H1 (cell line): ENCODE measurements around the gene BMPR1A. TPM values are rescaled to one million over a fixed set of nuclear protein-coding genes. Genes with fewer than 3 reads are reported as not detected.

ENCODE experiments used
- CTCF ChIA-PET: fragments of 300-600 bp; sonication (Branson Sonifier 250); formaldehyde crosslinking; loops from one replicate; lab custom pipeline; 2021; ENCODE audit not compliant: partially characterized antibody; lab: Charles Lee
- POLR2A ChIA-PET: fragments of 300-600 bp; sonication (Branson Sonifier 250); formaldehyde crosslinking; loops from one replicate; lab custom pipeline; 2021; ENCODE audit warnings: inconsistent platforms; ENCODE audit not compliant: partially characterized antibody; lab: Charles Lee
- DNase-seq, 2 experiments: peaks; one replicate each; pipeline versions ENCODE4 v3.0.0 to v3.0.0-alpha.2; 2010 to 2022; ENCODE audit warnings: low spot score in 2 of 2, low read depth in 1 of 2, mixed read lengths in 1 of 2
- FAIRE-seq: peaks from 2 replicates; lab custom pipeline; 2011; peaks lifted over from hg19 to GRCh38; lab: Jason Lieb, UNC
- H2AFZ ChIP-seq: 2 replicates; pipeline ENCODE4 v1.8.1; 2012; ENCODE audit warnings: low read length, inconsistent platforms
- H2AK5ac ChIP-seq: 2 replicates; pipeline ENCODE4 v1.6.1; 2013; ENCODE audit warnings: low read depth, low read length
- H2BK120ac ChIP-seq: replicated peaks from 2 replicates; pipeline ENCODE3; 2013; ENCODE audit warnings: low read depth, low read length, inconsistent platforms
- H2BK12ac ChIP-seq: 2 replicates; pipeline ENCODE4 v1.6.1; 2013; ENCODE audit warnings: low read depth, low read length
- H2BK15ac ChIP-seq: 2 replicates; pipeline ENCODE4 v1.6.1; 2013; ENCODE audit warnings: low read length
- H2BK20ac ChIP-seq: 2 replicates; pipeline ENCODE4 v1.6.1; 2013; ENCODE audit warnings: low read length
- H2BK5ac ChIP-seq: 2 replicates; pipeline ENCODE4 v1.6.1; 2013; ENCODE audit warnings: low read depth, low read length
- H3K14ac ChIP-seq: 2 replicates; pipeline ENCODE4 v1.6.1; 2013; ENCODE audit warnings: inconsistent platforms; ENCODE audit not compliant: insufficient read length
- H3K18ac ChIP-seq: 2 replicates; pipeline ENCODE4 v1.6.1; 2013; ENCODE audit warnings: low read length; ENCODE audit errors: extremely low read depth
- H3K23ac ChIP-seq: 2 replicates; pipeline ENCODE4 v1.6.1; 2013; ENCODE audit warnings: inconsistent platforms; ENCODE audit not compliant: insufficient read length
- H3K23me2 ChIP-seq: 2 replicates; pipeline ENCODE4 v1.6.1; 2013; ENCODE audit warnings: low read depth, low read length
- H3K27ac ChIP-seq: 2 replicates; pipeline ENCODE4 v1.6.1; 2011; ENCODE audit warnings: low read depth, low read length, inconsistent platforms
- H3K27me3 ChIP-seq, 4 experiments: replicated peaks in 1 of 4; 1 replicate in 1 of 4; 2 replicates in 3 of 4; pipeline versions ENCODE4 v1.6.1 to v1.8.1; 2011 to 2013; ENCODE audit warnings: low read length in 3 of 4, mild to moderate bottlenecking in 3 of 4, inconsistent platforms in 2 of 4, mixed read lengths in 2 of 4, moderate library complexity in 1 of 4; ENCODE audit not compliant: control insufficient read depth in 3 of 4, insufficient read depth in 3 of 4; ENCODE audit errors: extremely low read depth in 1 of 4
- H3K36me3 ChIP-seq, 4 experiments: 2 replicates each; pipeline versions ENCODE4 v1.6.1 to v1.8.1; 2011 to 2013; ENCODE audit warnings: mild to moderate bottlenecking in 4 of 4, low read length in 3 of 4, moderate library complexity in 2 of 4, control low read depth in 1 of 4, inconsistent platforms in 1 of 4; ENCODE audit not compliant: insufficient read depth in 4 of 4, control insufficient read depth in 2 of 4
- H3K4ac ChIP-seq: replicated peaks from 2 replicates; pipeline ENCODE3; 2013; ENCODE audit warnings: low read length, low read depth, mixed read lengths, inconsistent platforms; ENCODE audit not compliant: insufficient read length
- H3K4me1 ChIP-seq, 4 experiments: replicated peaks in 1 of 4; 1 replicate in 1 of 4; 2 replicates in 3 of 4; pipeline versions ENCODE4 v1.6.1 to v1.8.1; 2011 to 2013; ENCODE audit warnings: low read length in 3 of 4, inconsistent platforms in 2 of 4, mixed read lengths in 1 of 4; ENCODE audit not compliant: insufficient read depth in 4 of 4, control insufficient read depth in 3 of 4
- H3K4me2 ChIP-seq, 2 experiments: 2 replicates each; pipeline versions ENCODE4 v1.6.1 to v1.8.1; 2011 to 2013; ENCODE audit warnings: low read depth in 2 of 2, low read length in 2 of 2, control low read depth in 1 of 2, inconsistent platforms in 1 of 2, mild to moderate bottlenecking in 1 of 2; ENCODE audit not compliant: insufficient read depth in 1 of 2
- H3K4me3 ChIP-seq, 4 experiments: fragments of 200-600, 300-600 bp in 1 of 4; sonication (generic), shearing (Covaris generic), sonication (Bioruptor Twin) in 1 of 4; 2 replicates each; pipeline versions ENCODE4 v1.5.1 to v1.8.1; 2011 to 2016; ENCODE audit warnings: low read length in 4 of 4, low read depth in 3 of 4, control low read depth in 2 of 4, inconsistent platforms in 2 of 4, mild to moderate bottlenecking in 2 of 4, mixed read lengths in 1 of 4, moderate library complexity in 1 of 4; ENCODE audit not compliant: insufficient read depth in 2 of 4; ENCODE audit errors: extremely low read depth in 1 of 4
- H3K56ac ChIP-seq: replicated peaks from 2 replicates; pipeline ENCODE3; 2013; ENCODE audit warnings: low read depth, mild to moderate bottlenecking, mixed read lengths, low read length, inconsistent platforms; ENCODE audit not compliant: insufficient read length
- H3K79me1 ChIP-seq: 2 replicates; pipeline ENCODE4 v1.6.1; 2013; ENCODE audit warnings: low read depth, low read length, control low read depth
- H3K79me2 ChIP-seq, 2 experiments: 2 replicates each; pipeline versions ENCODE4 v1.6.1 to v1.8.1; 2012 to 2013; ENCODE audit warnings: low read length in 2 of 2, mild to moderate bottlenecking in 2 of 2, inconsistent platforms in 1 of 2; ENCODE audit not compliant: insufficient read depth in 2 of 2, control insufficient read depth in 1 of 2
- H3K9ac ChIP-seq, 4 experiments: replicated peaks in 1 of 4; 1 replicate in 1 of 4; 2 replicates in 3 of 4; pipeline versions ENCODE4 v1.6.1 to v1.8.1; 2011 to 2013; ENCODE audit warnings: low read depth in 3 of 4, low read length in 3 of 4, control low read depth in 2 of 4, mild to moderate bottlenecking in 2 of 4, moderate library complexity in 2 of 4, inconsistent platforms in 1 of 4; ENCODE audit errors: extremely low read depth in 1 of 4
- H3K9me3 ChIP-seq, 2 experiments: 2 replicates each; pipeline versions ENCODE4 v1.6.1 to v1.8.1; 2012 to 2013; ENCODE audit warnings: mild to moderate bottlenecking in 2 of 2, moderate library complexity in 2 of 2, control low read depth in 1 of 2, inconsistent platforms in 1 of 2, low read depth in 1 of 2, low read length in 1 of 2, mixed read lengths in 1 of 2; ENCODE audit not compliant: insufficient read depth in 2 of 2
- H4K20me1 ChIP-seq, 2 experiments: replicated peaks in 1 of 2; 2 replicates each; pipeline versions ENCODE3 to v1.8.1; 2011 to 2013; ENCODE audit warnings: inconsistent platforms in 2 of 2, low read length in 2 of 2, mild to moderate bottlenecking in 1 of 2; ENCODE audit not compliant: insufficient read depth in 2 of 2, control insufficient read depth in 1 of 2
- H4K5ac ChIP-seq: 2 replicates; pipeline ENCODE4 v1.6.1; 2013; ENCODE audit warnings: low read length, low read depth, mixed read lengths, inconsistent platforms; ENCODE audit not compliant: insufficient read length
- H4K8ac ChIP-seq: 2 replicates; pipeline ENCODE4 v1.8.0; 2013; ENCODE audit warnings: mild to moderate bottlenecking, moderate library complexity, low read length, inconsistent platforms; ENCODE audit not compliant: insufficient read depth; ENCODE audit errors: extremely low read depth
- H4K91ac ChIP-seq: replicated peaks from 2 replicates; pipeline ENCODE3; 2013; ENCODE audit warnings: low read length, mixed read lengths, inconsistent platforms; ENCODE audit not compliant: insufficient read length
- EGR1 ChIP-seq: IDR thresholded peaks from 2 replicates; pipeline ENCODE4 v1.6.1; 2011; ENCODE audit warnings: low read depth, low read length, borderline replicate concordance
- FOSL1 ChIP-seq: IDR thresholded peaks from 2 replicates; pipeline ENCODE4 v1.6.1; 2011; ENCODE audit warnings: mild to moderate bottlenecking, low read depth, low read length, moderate library complexity; ENCODE audit not compliant: insufficient read depth
- NANOG ChIP-seq: IDR thresholded peaks from 2 replicates; pipeline ENCODE4 v1.6.1; 2011; ENCODE audit warnings: low read length, low read depth, mild to moderate bottlenecking, inconsistent platforms; ENCODE audit not compliant: insufficient read depth, poor library complexity, severe bottlenecking
- POLR2A ChIP-seq, 2 experiments: IDR thresholded peaks; 1 replicate in 1 of 2; 2 replicates in 1 of 2; pipeline ENCODE4 v1.6.1; 2011; ENCODE audit warnings: low read depth in 2 of 2, low read length in 2 of 2, mild to moderate bottlenecking in 2 of 2; ENCODE audit errors: control extremely low read depth in 1 of 2
- SIN3A ChIP-seq, 2 experiments: IDR thresholded peaks in 1 of 2; conservative IDR thresholded peaks in 1 of 2; 2 replicates each; pipeline ENCODE4 v1.6.1; 2011 to 2012; ENCODE audit warnings: low read length in 2 of 2, improper control_type of control experiment in 1 of 2, low read depth in 1 of 2, mild to moderate bottlenecking in 1 of 2
- SRF ChIP-seq: IDR thresholded peaks from 2 replicates; pipeline ENCODE4 v1.6.1; 2011; ENCODE audit warnings: mild to moderate bottlenecking, low read depth, low read length, moderate library complexity
- WGBS, 2 experiments: shearing (Covaris generic) in 1 of 2; methylation state at CpG; one replicate each; pipeline versions ENCODE4 v1.1.6 to v1.1.7; 2013 to 2015; ENCODE audit warnings: low lambda C conversion rate in 2 of 2, mixed read lengths in 2 of 2, inconsistent platforms in 1 of 2, low coverage in 1 of 2, missing lambda C conversion rate in 1 of 2; ENCODE audit not compliant: insufficient replicate concordance in 2 of 2, insufficient coverage in 1 of 2, insufficient read length in 1 of 2; ENCODE audit errors: extremely low coverage in 1 of 2, missing lambda C conversion rate in 1 of 2; 5-methylcytosine and 5-hydroxymethylcytosine counted together
- polyA plus RNA-seq, 7 experiments: library from polyadenylated mRNA; depleted of rRNA in 3 of 7; stranded (reverse) in 5 of 7; unstranded in 2 of 7; fragments of >200 nt in 5 of 7; fragments of 200-250 nt in 2 of 7; gene quantifications; 1 replicate in 5 of 7; 2 replicates in 1 of 7; 4 replicates in 1 of 7; pipeline versions ENCODE4 v1.2.1 to v1.2.3, GENCODE V29; 2011 to 2013; ENCODE audit warnings: missing spikeins in 2 of 7, mixed read lengths in 2 of 7
- total RNA-seq: library from RNA; stranded (reverse); fragmentation: NEBNext Ultra II Directional; extraction: Animal tissue kit (Norgen Biotek cat#: 25700); gene quantifications from 2 replicates; pipeline ENCODE4 v1.2.1, GENCODE V29; 2021

Gene BMPR1A
- total and polyA plus RNA-seq, 2 of the 8 experiments (the other 6 are each of a cell fraction or from before 2014, with no cell fraction given) = 34.4 to 129 TPM

DNA sequence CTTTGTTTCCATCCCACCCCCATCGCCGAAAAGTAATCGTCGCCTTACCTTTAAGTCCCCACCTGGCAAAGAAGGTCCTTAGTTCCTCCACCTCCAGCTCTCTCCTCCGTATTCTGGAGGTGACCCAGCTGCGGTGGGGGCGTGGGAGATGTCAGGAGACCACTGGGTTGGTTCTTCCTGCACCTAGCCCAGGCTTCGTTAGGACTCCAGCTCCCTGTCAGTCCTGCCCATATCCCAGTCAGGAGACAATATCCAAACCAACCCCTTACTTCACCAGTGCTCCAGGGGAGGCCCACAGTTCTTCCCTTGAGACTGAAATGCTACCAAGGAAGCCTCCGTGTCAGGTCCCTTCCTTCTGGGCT is 212.6 kb downstream of the BMPR1A start:
- Histone ChIP-seq H3K36me3 (no peaks in the 10 kb centered on the region), H2BK120ac (no peak overlapping the region), H4K5ac (no peak overlapping the region), H3K4me2 (no peak overlapping the region), H3K23me2 (peaks cover 12% of the 10 kb centered on the region; the same call in 1 of the 2 replicates), H3K27me3 (peaks cover 1 to 20% (median 16%) of the 10 kb centered on the region in 4 experiments), H2BK12ac (peak overlapping the region; percentile 43; the same call in 1 of the 2 replicates), H3K23ac (no peak overlapping the region), H2AK5ac (no peak overlapping the region), H2AFZ (no peak overlapping the region), H3K4me1 (peaks cover 4 to 36% (median 29%) of the 10 kb centered on the region in 4 experiments), H3K4ac (peak overlapping the region; percentile 35), H3K27ac (no peak overlapping the region), H3K56ac (no peak overlapping the region), H3K79me1 (no peaks in the 10 kb centered on the region), H2BK15ac (0 out of 2 replicates have a peak overlapping the region, but pooled peaks have one; percentile 83), H3K14ac (no peak overlapping the region), H3K4me3 (no peak overlapping the region), H3K18ac (no peak overlapping the region), H2BK5ac (no peak overlapping the region), H3K9ac (no peak overlapping the region), H4K8ac (no peak overlapping the region), H2BK20ac (no peak overlapping the region), H4K20me1 (no peaks in the 10 kb centered on the region), H3K9me3 (no peaks in the 10 kb centered on the region), H4K91ac (peak overlapping the region; percentile 29), H3K79me2 (no peaks in the 10 kb centered on the region)
- FAIRE-seq (no peak), DNase-seq (no peak)
- ChIA-PET CTCF (interaction anchor here (1.0 to 22.5 kb wide), 13 partner anchors 8 to 441 kb away, joined by 3 to 975 read pairs (median 5); partner anchors contain the start of genes MMRN2 and SNCG), POLR2A (interaction anchor here (1.9 to 3.2 kb wide), 3 partner anchors 8 to 37 kb away, joined by 5 to 14 read pairs (median 14); no protein-coding TSS in a partner anchor)
- TF ChIP-seq FOSL1 = no peak
- TF ChIP-seq SIN3A (conservative IDR thresholded peaks at IDR 0.05 in 1 of 2, IDR thresholded peaks at IDR 0.05 in 1 of 2; ENCODE audit: low read depth in 1 of 2, low read length in 2 of 2) = no peak
- no peak for TF ChIP-seq NANOG
- no peak for TF ChIP-seq SRF
- TF ChIP-seq POLR2A (IDR thresholded peaks at IDR 0.05; ENCODE audit: control extremely low read depth in 1 of 2, low read depth in 2 of 2, low read length in 2 of 2) = no peak
- TF ChIP-seq EGR1 = no peak
- WGBS, 2 experiments = 95% methylated on average over 9 of the region's 9 CpGs; no CpG with 5 or more reads in 1 of the 2 experiments
